HG02852 (cell line): ENCODE results near the gene LHX4.

ENCODE experiments used
- ATAC-seq: cut with Tn5 transposase; IDR thresholded peaks from one replicate; pipeline ENCODE4 v1.9.1; 2021; ENCODE audit warnings: mild to moderate bottlenecking, moderate library complexity; ENCODE audit not compliant: unreplicated experiment

Gene LHX4

DNA sequence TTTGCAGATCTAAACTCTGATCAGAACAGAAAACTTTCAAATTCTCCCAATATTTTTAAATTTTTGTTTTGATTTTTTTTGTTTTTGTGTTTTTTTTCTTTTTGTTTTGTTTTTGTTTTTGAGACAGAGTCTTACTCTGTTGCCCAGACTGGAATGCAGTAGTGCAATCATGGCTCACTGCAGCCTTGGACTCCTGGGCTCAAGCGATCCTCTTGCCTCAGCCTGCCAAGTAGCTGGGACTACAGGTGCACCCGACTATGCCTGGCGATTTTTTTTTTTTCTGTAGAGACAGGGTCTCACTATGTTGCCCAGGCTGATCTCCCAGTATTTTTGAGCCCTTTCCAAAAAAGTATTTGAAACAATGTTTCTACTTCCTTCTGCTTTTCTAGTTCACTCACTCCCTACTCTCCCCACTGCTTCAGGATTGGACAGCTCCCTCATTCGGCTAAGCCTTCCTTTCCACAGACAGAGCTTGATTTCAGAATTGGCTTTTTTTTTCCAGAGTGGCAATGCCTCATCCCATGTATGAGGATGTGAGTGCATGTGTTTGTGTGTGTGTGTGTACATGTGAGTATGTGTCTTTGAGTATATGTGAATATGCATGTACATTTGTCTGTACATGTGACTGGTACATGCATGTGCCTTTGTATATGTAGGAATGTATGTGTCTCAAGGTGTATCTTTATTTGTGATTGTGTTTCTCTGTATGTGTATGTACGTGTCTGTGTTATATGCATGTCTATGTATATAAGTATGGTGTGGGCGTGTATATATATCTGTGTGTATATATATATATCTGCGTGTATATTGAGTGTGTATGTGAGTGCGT lies 11.9 kb downstream of the LHX4 start:
- no peak for ATAC-seq

DNA sequence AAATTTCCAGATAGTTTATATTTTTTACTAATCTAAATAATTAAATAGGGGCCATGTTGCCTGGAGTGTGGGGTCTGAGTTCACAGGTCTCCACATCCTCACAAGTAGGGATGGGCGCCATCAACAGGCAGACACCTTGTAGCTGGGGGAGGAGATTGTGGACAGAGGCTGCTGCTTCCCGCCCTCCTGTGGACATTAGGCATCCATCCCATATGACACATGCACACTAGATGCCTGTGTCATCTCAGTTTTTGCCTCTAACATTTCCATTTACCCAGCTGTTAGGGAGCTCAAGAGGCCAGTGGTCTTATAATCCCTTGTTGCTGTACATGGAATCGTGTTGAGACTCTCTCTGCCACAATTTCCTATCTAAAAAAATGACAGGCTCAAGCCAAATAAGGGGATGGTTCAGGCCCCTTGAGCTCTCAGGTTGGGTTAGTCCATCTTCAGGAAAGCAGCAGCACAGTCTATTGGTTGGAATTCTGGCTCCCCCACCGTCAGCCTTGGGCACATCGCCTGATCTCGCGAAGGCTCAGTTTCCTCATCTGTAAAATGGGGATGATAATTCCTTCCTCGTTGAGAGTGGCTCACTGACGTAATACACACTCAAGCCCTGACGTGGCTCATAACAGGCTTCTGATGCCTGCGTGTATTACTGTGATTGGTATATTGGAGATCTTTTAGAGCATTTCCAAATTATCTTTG lies 13.6 kb downstream of the LHX4 start:
- no peak for ATAC-seq

DNA sequence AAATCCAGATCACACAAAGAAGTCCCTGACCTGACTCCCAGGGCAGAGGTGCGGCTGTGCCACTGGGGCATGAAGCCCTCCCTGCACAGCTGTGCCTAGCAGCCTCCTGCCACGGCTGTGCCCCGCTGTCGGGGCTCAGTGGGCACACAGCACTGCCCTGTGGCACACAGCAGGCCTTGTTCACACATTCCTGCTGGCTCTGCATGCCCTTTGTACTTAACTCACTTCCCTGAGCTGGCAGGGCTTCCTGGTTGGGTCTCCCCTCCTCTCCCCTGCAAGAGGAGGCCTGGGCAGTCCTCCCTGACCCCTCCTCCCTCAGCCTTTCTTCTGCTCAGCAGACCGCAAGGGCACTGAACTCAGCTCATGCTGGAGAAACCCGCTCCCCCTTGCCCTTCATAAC lies 14.8 kb downstream of the LHX4 start:
- ATAC-seq = no peak

DNA sequence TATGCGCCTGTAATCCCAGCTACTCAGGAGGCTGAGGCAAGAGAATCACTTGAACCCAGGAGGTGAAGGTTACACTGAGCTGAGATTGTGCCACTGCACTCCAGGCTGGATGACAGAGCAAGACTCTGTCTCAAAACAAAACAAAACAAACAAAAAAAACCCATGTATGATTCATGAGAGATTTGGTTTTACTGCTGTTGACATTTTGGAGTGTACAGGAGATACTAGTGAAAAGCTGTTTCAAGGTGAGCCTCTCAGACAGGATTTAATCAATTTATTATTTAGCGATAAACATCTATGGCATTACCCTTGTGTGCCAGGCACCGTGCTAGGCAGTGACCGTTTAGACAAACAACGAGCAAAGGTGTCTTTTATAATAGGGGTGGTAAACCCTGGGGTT lies 16.5 kb downstream of the LHX4 start:
- ATAC-seq = no peak

DNA sequence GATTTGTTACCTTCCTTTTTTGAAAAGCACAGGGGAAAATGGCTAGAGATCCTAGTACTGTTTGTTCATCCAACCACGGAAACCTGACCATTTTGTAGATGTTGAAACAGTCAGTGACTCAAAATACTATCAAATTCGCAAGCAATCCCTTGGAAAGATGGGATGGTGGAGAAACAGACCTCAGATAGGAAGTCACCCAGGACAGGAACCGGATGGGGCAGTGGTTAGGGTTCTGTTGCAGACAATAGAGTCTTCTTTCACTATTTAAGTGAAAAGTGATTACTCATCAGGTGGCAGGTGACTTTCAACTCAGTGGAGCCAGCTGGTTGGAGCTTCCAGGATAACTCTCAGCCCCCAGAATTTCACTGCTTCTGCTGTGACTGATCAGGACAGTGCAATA lies 17.0 kb downstream of the LHX4 start:
- ATAC-seq = no peak

DNA sequence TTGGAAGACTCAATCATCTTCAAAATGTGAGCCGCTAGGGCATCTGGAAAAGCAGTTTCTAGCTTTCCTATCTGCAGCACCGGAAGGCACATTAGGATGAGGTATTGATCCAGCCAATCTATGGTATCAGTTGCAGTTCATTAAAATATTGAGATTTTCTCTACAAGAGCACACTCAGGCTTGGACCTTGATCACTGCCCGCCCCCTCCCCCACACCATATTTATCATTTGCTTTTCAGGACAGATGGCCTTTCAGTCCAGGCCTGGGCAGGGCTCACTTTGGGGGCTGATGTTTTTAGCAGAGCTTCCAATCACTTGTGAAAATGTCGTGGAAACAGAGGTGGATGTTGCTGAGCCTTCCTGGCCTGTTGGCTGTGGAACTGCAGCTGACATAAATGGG lies 17.5 kb downstream of the LHX4 start:
- ATAC-seq = no peak

DNA sequence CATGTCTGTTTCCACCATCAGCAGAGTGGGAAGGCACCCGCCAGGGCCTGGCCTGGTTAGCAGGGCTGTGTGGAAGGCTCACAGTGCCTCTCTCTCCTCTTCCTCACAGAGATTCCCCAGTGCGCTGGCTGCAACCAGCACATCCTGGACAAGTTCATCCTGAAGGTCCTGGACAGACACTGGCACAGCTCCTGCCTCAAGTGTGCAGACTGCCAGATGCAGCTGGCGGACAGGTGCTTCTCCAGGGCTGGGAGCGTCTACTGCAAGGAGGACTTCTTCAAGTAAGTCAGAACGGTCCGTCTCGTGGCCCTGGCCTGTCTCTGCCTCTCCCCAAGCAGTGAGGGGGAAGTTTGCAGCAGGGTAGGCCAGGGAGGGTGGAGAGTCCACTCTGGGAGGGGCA lies 18.1 kb downstream of the LHX4 start:
- ATAC-seq = no peak

DNA sequence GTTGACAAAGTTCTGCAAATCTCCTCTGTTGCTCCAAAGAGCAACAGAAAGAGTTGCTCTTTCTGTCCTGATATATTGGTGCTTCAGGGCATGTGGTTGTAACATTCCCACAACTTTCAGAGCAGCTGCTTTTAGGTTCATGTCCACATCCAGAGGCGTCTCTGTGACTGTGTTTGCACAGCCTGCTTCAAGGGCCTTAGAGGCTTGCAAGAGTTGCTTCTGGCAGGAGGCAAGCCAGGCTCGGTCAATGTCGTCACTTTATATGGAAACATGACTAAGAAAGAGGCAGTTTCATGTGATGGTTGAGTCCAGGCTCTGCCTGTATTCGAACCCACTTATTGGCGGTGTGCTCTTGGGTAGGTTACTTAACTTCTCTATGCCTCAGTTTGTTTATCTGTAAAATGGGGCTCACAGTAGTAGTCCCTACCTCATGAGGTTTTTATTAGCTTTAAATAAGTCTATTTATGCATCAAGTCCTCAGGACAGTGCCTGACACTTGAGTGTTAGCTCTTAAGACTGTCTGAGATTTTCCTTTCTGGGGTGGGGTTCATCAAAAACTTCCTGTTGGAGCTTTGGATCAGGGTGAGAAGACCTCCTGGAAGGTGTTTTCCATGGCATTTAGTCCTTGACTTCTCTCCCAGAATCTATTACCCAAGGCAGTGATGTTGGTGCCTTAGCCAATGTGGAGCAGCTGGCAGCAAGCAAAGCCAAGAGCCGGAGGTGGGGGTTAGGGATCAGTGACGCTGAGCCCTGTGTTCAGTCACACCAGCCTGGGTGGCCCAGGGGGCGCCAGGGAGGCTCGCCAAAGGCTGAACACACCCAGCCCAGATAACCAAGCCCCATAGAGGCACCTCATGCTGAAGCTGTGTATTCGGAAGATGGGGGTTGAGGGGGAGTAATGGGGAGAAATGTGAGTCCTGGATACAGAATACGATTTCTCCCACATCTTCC lies 18.9 kb downstream of the LHX4 start:
- ATAC-seq = no peak

DNA sequence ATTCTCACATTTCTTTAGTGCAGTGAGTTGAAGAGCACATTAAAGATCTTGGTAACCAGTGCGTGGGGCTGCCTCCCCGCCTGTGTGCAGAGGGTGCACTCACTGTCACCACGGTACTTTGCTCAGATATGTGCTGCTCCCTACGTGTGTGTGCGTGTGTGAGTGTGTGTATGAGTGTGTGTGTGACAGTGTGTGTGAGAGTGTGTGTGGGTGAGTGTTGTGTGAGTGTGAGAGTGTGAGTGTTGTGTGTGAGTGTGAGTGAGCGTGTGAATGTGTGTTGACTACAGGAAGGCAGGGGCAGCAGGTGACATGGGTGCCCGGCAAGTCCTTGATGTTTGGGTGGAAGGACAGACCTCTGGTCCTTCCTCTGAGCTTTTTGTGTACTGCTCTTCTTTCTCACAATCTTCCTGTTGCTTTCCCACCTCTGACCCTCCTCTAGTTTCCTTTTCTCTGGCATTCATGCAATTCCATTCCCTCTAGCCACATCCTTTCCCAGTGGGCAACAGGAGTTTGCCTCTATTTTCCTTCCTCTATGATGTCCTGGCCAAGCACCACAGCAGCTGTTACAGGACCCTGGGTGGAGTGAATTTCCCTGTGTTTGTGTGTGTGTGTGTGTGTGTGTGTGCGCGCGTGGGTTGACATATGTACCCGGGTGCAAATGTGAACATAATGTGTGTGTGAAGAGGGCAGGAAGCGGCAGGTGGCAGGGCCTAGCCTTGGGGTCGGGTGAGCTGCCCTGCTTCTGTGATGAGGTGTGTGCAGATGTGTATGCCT lies 19.8 kb downstream of the LHX4 start:
- no peak for ATAC-seq

DNA sequence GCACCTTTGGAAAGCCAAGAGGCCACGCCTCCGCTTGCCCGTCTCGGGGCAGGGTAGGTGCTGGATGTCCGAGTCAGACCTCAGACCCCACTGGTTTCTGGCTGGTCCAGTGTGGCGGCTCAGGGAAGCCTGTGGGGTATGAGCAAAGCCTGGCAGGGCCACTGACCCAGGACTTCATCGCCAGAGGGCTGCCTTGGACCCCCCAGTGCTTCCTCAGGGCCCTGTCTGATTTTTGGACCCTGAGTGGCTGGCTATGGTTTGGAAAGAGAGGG lies 20.4 kb downstream of the LHX4 start:
- ATAC-seq = no peak

DNA sequence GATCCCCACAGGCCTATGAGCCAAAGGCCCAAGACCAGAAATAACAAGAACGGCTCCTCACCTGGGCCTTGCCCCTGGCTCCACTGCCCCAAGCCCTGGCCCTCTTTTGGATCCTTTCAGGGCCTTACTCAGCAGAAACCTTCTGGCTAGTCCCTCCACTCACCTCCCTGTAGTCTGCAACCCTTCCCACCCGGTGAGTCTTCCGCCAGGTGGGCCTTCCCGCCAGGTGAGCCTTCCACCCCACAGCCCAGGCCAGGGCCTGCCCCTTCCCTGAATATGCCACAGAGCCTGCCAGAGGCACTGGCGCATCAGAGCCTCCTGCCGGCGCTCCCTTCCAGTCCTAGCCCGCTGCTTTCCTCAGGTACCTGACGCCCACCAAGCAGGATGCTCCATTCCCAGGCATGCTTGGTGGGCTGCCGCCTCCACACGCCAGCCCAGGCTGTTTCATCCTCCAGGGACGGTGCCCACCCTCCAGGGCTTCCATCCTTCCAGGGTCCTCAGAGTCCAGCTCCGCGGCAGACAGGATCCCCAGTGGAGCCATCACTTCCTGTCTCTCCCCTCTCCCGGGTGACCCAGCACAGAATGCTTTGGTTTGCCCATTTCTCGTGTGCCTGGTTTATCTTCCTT lies 20.9 kb downstream of the LHX4 start:
- ATAC-seq = no peak

DNA sequence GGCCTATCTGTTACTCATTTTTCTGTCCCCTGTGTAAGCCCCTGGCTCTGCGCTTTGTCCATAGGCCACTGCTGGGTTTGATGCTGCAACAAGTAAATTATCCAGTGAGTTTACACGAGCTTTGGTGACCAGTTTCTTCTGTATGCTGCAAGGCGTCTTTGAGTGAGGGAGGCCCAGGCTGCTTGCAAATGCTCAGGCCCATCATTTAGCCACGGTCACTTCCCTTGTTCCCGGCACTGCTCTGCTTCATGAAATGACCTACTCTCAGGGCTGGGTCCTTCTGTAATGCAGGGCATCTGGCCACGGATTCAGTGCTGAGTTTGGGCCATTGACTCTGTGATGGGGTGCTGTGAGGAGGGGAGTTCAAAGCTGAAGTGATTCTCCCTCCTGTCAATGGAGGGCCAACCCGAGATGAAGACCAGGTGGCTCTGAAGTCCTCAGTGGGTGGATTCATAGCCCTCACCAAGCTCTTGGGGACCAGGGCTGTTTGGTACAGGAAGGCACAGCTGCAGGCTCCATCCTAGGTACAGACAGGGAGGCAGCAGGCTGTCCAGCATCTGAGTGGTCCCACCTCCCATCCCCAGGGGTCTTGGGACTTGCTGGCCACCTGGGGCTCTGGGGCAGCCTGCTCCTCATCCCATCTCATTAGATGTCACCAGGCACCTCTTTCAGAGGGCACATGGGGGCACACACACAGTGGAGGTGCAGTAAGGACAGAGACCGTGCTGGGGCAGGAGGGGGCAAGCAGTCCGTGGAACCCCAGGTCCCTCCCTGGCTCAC lies 21.7 kb downstream of the LHX4 start:
- no peak for ATAC-seq

DNA sequence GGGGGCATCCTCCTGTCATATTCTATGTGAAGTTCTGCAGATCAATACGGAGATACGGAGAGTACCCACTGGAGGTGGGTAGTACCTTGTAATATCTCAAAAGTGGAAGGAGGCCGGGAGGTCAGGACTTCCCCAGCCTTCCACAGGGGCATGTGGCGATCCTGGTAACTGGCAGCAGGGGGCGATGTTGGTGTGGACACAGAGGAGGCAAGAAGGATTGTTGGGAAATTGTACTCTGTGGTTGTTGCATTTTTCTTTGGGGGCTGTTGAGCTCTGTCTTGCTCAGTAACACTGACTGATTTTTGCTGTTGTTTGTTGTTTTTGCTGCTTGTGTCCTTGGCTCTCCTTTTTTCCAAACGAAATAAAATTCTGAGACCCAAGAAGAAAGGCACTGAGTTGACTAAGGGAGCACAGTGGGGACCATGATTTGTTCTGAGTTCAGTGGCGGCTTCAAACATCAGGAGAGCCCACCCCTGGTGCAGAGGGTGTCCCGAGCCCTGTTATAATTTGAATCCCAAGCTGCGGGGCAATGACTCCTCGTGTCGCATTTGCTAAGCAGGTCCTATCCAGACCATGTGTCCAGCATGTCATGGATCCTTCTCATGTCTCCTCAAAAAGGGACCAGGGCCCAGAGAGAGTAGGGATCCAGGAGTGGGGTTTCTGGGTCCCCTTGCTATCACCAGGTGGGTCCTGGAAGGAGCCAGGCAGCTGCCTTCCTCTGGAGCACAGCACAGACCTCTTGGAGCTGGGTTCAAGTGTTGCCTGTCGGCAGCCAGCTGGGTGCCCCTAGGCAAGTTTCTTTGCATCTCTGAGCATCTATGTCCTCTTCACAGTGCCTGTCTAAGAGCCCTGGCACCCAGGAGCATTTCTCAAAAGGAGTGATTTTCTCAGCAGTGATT lies 22.8 kb downstream of the LHX4 start:
- peak; percentile 72 for ATAC-seq

DNA sequence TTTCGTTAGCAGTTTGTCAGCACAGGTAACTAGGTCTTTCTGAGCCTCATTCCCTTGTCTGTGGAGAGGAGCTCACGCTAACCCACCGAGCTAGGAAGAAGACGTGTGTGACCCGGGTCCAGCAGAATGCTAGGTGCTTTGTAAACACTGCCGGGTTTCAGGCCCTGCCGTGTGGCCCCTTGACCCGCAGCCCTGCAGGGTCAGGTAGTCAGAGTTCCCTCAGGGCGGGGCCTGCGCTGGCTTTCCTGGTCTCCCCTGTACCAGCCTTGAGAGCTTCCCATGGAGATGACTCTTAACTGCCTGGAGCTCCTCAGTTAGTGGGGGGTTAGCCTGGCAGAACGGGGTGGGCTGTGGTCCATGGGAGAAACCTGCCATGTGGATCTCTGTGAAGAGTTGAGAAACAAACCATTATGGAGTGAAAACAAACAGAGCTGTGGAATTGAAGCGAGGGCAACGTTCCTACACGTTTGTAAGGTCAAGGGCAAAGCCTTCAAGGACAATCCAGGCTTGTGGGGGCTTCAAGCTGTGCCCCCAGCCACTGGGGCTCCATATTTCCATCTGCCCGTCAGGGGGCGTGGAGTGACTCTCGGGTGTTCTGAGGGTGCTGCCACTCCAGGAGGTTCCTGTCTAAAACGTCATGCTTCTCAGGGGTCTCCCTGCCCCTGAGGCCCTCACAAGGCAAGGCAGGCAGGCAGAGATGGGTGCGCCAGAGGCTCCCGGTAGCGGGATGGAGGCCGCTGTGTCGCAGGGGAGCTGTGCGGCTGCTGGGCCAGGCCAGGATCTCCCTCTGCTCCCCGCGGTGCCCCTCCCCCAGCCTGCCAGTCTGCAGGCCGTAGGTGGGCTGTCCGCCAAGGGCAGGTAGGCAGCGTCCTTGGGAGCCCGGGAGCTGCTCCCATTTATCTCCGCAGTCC lies 23.8 kb downstream of the LHX4 start:
- no peak for ATAC-seq

DNA sequence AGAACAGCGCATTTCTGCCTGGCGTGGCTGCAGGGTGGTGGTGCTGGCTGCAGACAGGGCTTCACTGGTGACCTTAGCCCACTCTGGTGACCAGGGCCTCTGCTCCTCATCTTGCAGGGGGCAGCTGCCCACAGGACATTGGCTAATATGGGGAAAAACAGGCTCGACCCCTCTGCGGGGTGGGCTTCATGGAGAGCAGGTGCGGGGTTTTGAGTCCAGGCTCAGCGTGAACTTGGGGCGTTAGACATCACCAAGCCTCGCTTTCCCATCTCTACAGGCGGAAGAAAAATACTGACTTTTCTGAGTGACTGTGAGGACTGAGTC lies 24.4 kb downstream of the LHX4 start:
- no peak for ATAC-seq

DNA sequence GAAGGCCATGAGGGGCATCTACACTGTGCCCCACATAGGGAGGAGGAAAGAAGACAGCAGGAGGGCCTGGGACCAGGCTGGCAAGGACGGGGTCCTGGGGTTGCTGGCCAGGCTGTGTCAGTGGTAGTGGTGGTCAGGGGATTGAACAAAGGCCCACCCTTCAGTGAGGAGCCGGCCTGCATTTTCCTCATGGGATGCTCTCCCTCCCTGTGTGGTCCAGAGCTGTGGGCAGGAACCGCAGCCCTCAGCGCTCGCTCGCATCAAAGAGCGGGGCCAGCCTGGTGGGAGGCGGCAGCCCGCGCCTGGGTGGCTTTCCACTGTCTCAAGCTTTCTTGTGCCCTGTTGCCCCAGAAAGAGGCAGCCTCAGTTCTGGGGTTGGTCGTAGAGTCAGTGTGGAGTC lies 24.8 kb downstream of the LHX4 start:
- ATAC-seq = no peak

DNA sequence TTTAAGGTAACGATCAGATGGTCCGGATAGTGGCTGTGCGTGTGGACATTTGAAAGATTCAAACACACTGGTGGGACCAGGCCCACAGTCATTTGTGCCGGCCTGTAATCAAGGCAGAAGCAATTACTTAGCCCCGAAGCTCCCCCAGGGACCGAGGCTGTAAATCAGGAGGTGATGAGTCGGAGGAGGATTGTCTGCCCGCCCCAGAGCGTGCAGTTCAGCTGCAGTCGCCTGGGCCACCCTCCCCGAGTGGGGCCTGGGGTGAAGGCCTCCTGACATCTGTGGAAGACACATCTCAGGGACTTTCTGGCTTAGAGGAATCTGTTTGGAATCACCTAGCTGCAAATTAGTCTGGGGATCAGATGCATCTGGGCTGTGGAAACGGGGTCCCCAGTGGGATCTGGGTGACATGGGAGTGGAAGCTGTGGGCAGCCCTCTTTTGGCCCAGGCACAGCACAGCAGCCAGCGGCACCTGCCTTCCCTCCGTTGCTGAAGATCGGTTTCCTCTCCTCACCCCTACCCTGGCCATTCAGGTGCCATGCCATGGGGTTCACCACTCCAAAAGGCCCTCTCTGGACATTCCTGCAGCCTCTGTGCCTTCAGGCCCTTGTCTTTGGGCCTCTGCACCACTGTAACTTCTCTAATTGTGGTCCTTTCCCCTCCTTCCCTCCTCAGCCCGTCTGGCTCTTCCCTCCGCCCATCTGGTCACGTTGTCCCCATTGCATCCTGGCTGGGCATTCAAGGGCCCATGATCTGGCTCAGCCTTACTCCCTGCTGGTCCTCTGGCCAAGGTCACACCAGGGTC lies 25.7 kb downstream of the LHX4 start:
- ATAC-seq = no peak
